OCI-LY1 (cell line): ENCODE measurements around the gene BRPF1.

Experiments used
- H2AFZ ChIP-seq: fragments of 200-600 bp; sonication (generic), shearing (Covaris generic); 2 replicates; pipeline ENCODE4 v1.6.0; 2014; ENCODE audit warnings: antibody characterized with exemption, mild to moderate bottlenecking, low read length
- H3F3A ChIP-seq: fragments of 200-600 bp; sonication (generic), shearing (Covaris generic); 2 replicates; pipeline ENCODE4 v1.6.0; 2014; ENCODE audit warnings: mild to moderate bottlenecking, antibody characterized with exemption, low read length, moderate library complexity; ENCODE audit not compliant: insufficient read depth
- H3K27ac ChIP-seq: fragments of 200-600 bp; sonication (generic); 2 replicates; pipeline ENCODE4 v1.5.1; 2014; ENCODE audit warnings: low read length, mixed run types, mild to moderate bottlenecking, low read depth; ENCODE audit not compliant: poor library complexity, severe bottlenecking
- H3K27me3 ChIP-seq: fragments of 200-600 bp; sonication (generic); 2 replicates; pipeline ENCODE4 v1.6.0; 2014; ENCODE audit warnings: antibody characterized with exemption, mild to moderate bottlenecking, low read length, moderate library complexity; ENCODE audit not compliant: insufficient read depth
- H3K36me3 ChIP-seq: fragments of 200-600 bp; sonication (generic); 2 replicates; pipeline ENCODE4 v1.6.1; 2014; ENCODE audit warnings: mild to moderate bottlenecking, antibody characterized with exemption, low read length, moderate library complexity, mixed read lengths; ENCODE audit not compliant: insufficient read depth
- H3K4me1 ChIP-seq: fragments of 200-600 bp; sonication (generic); 2 replicates; pipeline ENCODE4 v1.5.1; 2014; ENCODE audit warnings: mild to moderate bottlenecking, low read length, moderate library complexity; ENCODE audit not compliant: insufficient read depth, severe bottlenecking
- H3K4me2 ChIP-seq: fragments of 200-600 bp; sonication (generic), shearing (Covaris generic); 2 replicates; pipeline ENCODE4 v1.6.1; 2014; ENCODE audit warnings: low read length
- H3K4me3 ChIP-seq: fragments of 200-600 bp; sonication (generic); 2 replicates; pipeline ENCODE4 v1.5.1; 2014; ENCODE audit warnings: low read length, low read depth, mild to moderate bottlenecking, mixed read lengths; ENCODE audit not compliant: poor library complexity, severe bottlenecking
- H3K79me2 ChIP-seq: fragments of 200-600 bp; shearing (Covaris generic); 2 replicates; pipeline ENCODE4 v1.6.1; 2016; ENCODE audit warnings: mixed run types, low read length, mixed read lengths; ENCODE audit not compliant: insufficient read depth
- H3K9ac ChIP-seq: fragments of 200-600 bp; sonication (generic), shearing (Covaris generic); 2 replicates; pipeline ENCODE4 v1.6.1; 2014; ENCODE audit warnings: mild to moderate bottlenecking, low read length, mixed read lengths
- H3K9me2 ChIP-seq: fragments of 200-600 bp; sonication (generic), shearing (Covaris generic); 2 replicates; pipeline ENCODE4 v1.6.1; 2014; ENCODE audit warnings: low read depth, mild to moderate bottlenecking, low read length, mixed read lengths
- H3K9me3 ChIP-seq: fragments of 200-600 bp; shearing (Covaris generic); 2 replicates; pipeline ENCODE4 v1.6.1; 2014; ENCODE audit warnings: low read length, mixed read lengths
- H4K20me1 ChIP-seq: fragments of 200-600 bp; sonication (generic), shearing (Covaris generic); 2 replicates; pipeline ENCODE4 v1.6.0; 2016; ENCODE audit warnings: mild to moderate bottlenecking, low read length; ENCODE audit not compliant: insufficient read depth
- CTCF ChIP-seq: fragments of 200-600 bp; sonication (generic), shearing (Covaris generic); IDR thresholded peaks from 2 replicates; pipeline ENCODE4 v1.5.1; 2017; ENCODE audit warnings: mild to moderate bottlenecking, antibody characterized with exemption, low read length, moderate library complexity, mixed read lengths
- EZH2 ChIP-seq: fragments of 200-600 bp; sonication (generic), shearing (Covaris generic); IDR thresholded peaks from 2 replicates; pipeline ENCODE4 v1.8.0; 2017; ENCODE audit warnings: borderline replicate concordance, mixed run types, mild to moderate bottlenecking, antibody characterized with exemption, low read length, moderate library complexity, mixed read lengths

BRPF1 gene

GRCh38 chr3:9690451-9691450 lies 40.8 kb upstream of the BRPF1 start:
- H3K9me3 ChIP-seq = no peaks in the 10 kb centered on the region
- peaks cover 10% of the 10 kb centered on the region for H3K4me1 ChIP-seq
- H3K4me2 ChIP-seq = no peak overlapping the region
- no peaks in the 10 kb centered on the region for H4K20me1 ChIP-seq
- H3K4me3 ChIP-seq = no peak overlapping the region
- peaks cover 86% of the 10 kb centered on the region for H3K36me3 ChIP-seq
- H3K9ac ChIP-seq = no peak overlapping the region
- TF ChIP-seq CTCF = no peak
- no peak for TF ChIP-seq EZH2
- no peaks in the 10 kb centered on the region for H3F3A ChIP-seq
- H3K27me3 ChIP-seq = no peaks in the 10 kb centered on the region
- no peak overlapping the region for H2AFZ ChIP-seq
- H3K27ac ChIP-seq = no peak overlapping the region
- H3K9me2 ChIP-seq = no peaks in the 10 kb centered on the region
- H3K79me2 ChIP-seq = no peaks in the 10 kb centered on the region

- no peaks in the 10 kb centered on the region for H4K20me1 ChIP-seq
- no peak for TF ChIP-seq EZH2
- no peak for TF ChIP-seq CTCF
- H3K36me3 ChIP-seq = peaks cover 83% of the 10 kb centered on the region
- no peaks in the 10 kb centered on the region for H3K79me2 ChIP-seq
- no peak overlapping the region for H3K4me2 ChIP-seq
- peaks cover 10% of the 10 kb centered on the region for H3K4me1 ChIP-seq
- H3K9ac ChIP-seq = no peak overlapping the region
- no peaks in the 10 kb centered on the region for H3K27me3 ChIP-seq
- H3K9me2 ChIP-seq = no peaks in the 10 kb centered on the region
- H3K4me3 ChIP-seq = no peak overlapping the region
- no peaks in the 10 kb centered on the region for H3K9me3 ChIP-seq
- no peak overlapping the region for H2AFZ ChIP-seq
- H3F3A ChIP-seq = no peaks in the 10 kb centered on the region
- H3K27ac ChIP-seq = no peak overlapping the region
These were observed 39.9 kb upstream of the BRPF1 start for GRCh38 chr3:9691636-9692035.

GRCh38 chr3:9692416-9692815 lies 39.1 kb upstream of the BRPF1 start:
- no peaks in the 10 kb centered on the region for H3F3A ChIP-seq
- no peaks in the 10 kb centered on the region for H3K9me3 ChIP-seq
- H3K9ac ChIP-seq = no peak overlapping the region
- no peak overlapping the region for H3K4me3 ChIP-seq
- H3K36me3 ChIP-seq = peaks cover 78% of the 10 kb centered on the region
- no peak for TF ChIP-seq CTCF
- TF ChIP-seq EZH2 = no peak
- H4K20me1 ChIP-seq = no peaks in the 10 kb centered on the region
- peaks cover 10% of the 10 kb centered on the region for H3K4me1 ChIP-seq
- no peaks in the 10 kb centered on the region for H3K79me2 ChIP-seq
- no peak overlapping the region for H2AFZ ChIP-seq
- no peaks in the 10 kb centered on the region for H3K9me2 ChIP-seq
- no peak overlapping the region for H3K4me2 ChIP-seq
- H3K27me3 ChIP-seq = no peaks in the 10 kb centered on the region
- no peak overlapping the region for H3K27ac ChIP-seq
